SH-SY5Y (cell line): ENCODE data around the gene GABRG3.

Experiments used
- GATA2 ChIP-seq: IDR thresholded peaks from 2 replicates; pipeline ENCODE4 v1.6.1; 2011; ENCODE audit warnings: mild to moderate bottlenecking, low read depth, low read length
- GATA3 ChIP-seq: IDR thresholded peaks from 2 replicates; pipeline ENCODE4 v1.6.1; 2011; ENCODE audit warnings: low read depth, mild to moderate bottlenecking, low read length, moderate library complexity

DNA sequence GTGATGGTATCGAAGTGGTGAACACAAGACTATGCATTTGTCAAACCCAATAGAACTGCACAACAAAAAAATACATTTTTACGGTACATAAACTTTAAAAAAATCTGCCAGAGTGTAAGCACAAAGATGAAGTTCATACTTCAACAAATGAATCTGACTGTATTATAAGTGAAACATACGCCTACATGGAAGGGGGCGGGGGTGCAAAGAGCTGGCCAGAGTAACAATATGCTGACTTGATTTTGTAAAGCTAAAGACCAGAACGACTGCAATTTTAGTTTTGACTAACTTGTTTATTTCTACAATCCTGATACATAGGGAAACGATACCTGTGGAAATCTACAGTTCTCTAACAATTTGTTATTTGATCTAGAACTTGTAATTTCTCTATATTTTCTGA is 426.0 kb downstream of the GABRG3 start:
- no peak for TF ChIP-seq GATA2
- TF ChIP-seq GATA3, result no peak
